Astrocyte (in vitro differentiated cells and primary cell): Measurements from ENCODE around the gene PALLD. TPM values are rescaled to one million over a fixed set of nuclear protein-coding genes. Genes with fewer than 3 reads are reported as not detected.

Experiments
- DNase-seq: peaks from one replicate; pipeline ENCODE4 v3.0.0-alpha.2; 2010; ENCODE audit warnings: low read depth
- FAIRE-seq: peaks from 2 replicates; lab custom pipeline; 2011; peaks lifted over from hg19 to GRCh38; lab: Jason Lieb, UNC
- H2AFZ ChIP-seq: 2 replicates; pipeline ENCODE4 v1.6.0; 2012; ENCODE audit warnings: low read depth, low read length, inconsistent platforms
- H3K27ac ChIP-seq: 2 replicates; pipeline ENCODE4 v1.5.1; 2011; ENCODE audit warnings: low read depth, low read length, inconsistent platforms
- H3K27me3 ChIP-seq: 2 replicates; pipeline ENCODE4 v1.6.0; 2011; ENCODE audit warnings: low read length, inconsistent platforms; ENCODE audit not compliant: insufficient read depth
- H3K36me3 ChIP-seq: 2 replicates; pipeline ENCODE4 v1.5.1; 2011; ENCODE audit warnings: low read length, inconsistent platforms; ENCODE audit not compliant: insufficient read depth
- H3K4me1 ChIP-seq: 2 replicates; pipeline ENCODE4 v1.5.1; 2011; ENCODE audit warnings: low read length, inconsistent platforms; ENCODE audit not compliant: insufficient read depth
- H3K4me2 ChIP-seq: 2 replicates; pipeline ENCODE4 v1.6.0; 2012; ENCODE audit warnings: low read length, inconsistent platforms
- H3K4me3 ChIP-seq: 2 replicates; pipeline ENCODE4 v1.5.1; 2011; ENCODE audit warnings: low read depth, mild to moderate bottlenecking, low read length, inconsistent platforms; ENCODE audit not compliant: insufficient read depth
- H3K79me2 ChIP-seq: 2 replicates; pipeline ENCODE4 v1.6.0; 2012; ENCODE audit warnings: mild to moderate bottlenecking, low read length, inconsistent platforms; ENCODE audit not compliant: insufficient read depth
- H3K9ac ChIP-seq: 2 replicates; pipeline ENCODE4 v1.6.0; 2012; ENCODE audit warnings: mild to moderate bottlenecking, low read length, inconsistent platforms
- H3K9me3 ChIP-seq: 2 replicates; pipeline ENCODE4 v1.5.1; 2012; ENCODE audit warnings: low read depth, mild to moderate bottlenecking, low read length, inconsistent platforms; ENCODE audit not compliant: insufficient read depth
- H4K20me1 ChIP-seq: 2 replicates; pipeline ENCODE4 v1.6.0; 2012; ENCODE audit warnings: low read length, inconsistent platforms; ENCODE audit not compliant: insufficient read depth
- H3K27ac Mint-ChIP-seq: one replicate; pipeline ENCODE4 v1.8.0; 2021; ENCODE audit warnings: mild to moderate bottlenecking, mixed read lengths; ENCODE audit not compliant: unreplicated experiment
- H3K27me3 Mint-ChIP-seq: one replicate; pipeline ENCODE4 v1.8.0; 2021; ENCODE audit warnings: low read depth, mixed read lengths; ENCODE audit not compliant: unreplicated experiment
- H3K36me3 Mint-ChIP-seq: one replicate; pipeline ENCODE4 v1.8.0; 2021; ENCODE audit warnings: low read depth, mixed read lengths; ENCODE audit not compliant: unreplicated experiment
- H3K4me1 Mint-ChIP-seq: one replicate; pipeline ENCODE4 v1.8.0; 2021; ENCODE audit warnings: low read depth, mixed read lengths; ENCODE audit not compliant: unreplicated experiment
- H3K4me3 Mint-ChIP-seq: one replicate; pipeline ENCODE4 v1.8.0; 2021; ENCODE audit warnings: mild to moderate bottlenecking, moderate library complexity, mixed read lengths; ENCODE audit not compliant: unreplicated experiment
- H3K9me3 Mint-ChIP-seq: one replicate; pipeline ENCODE4 v1.8.0; 2021; ENCODE audit warnings: mild to moderate bottlenecking, mixed read lengths; ENCODE audit not compliant: unreplicated experiment
- CTCF ChIP-seq: IDR thresholded peaks from 2 replicates; pipeline ENCODE4 v1.5.1; 2011; ENCODE audit warnings: low read depth, mild to moderate bottlenecking, inconsistent platforms, low read length, moderate library complexity; ENCODE audit not compliant: insufficient read depth
- EZH2 ChIP-seq: IDR thresholded peaks from 2 replicates; pipeline ENCODE4 v1.6.1; 2012; ENCODE audit warnings: mild to moderate bottlenecking, low read length, inconsistent platforms; ENCODE audit not compliant: insufficient read depth
- total RNA-seq: library from RNA; stranded (reverse); gene quantifications from 2 replicates; pipeline ENCODE4 v1.2.1, GENCODE V29; 2021

The PALLD gene
- total RNA-seq, 1 donor from 2014 or later, result 498 TPM

GRCh38 chr4:168541266-168541953, 44.6 kb downstream of the PALLD start:
- peak overlapping the region; percentile 72 for H3K9ac ChIP-seq
- DNase-seq (peak; percentile 65), FAIRE-seq (no peak)
- no peaks in the 10 kb centered on the region for H3K9me3 Mint-ChIP-seq
- H3K27me3 ChIP-seq, result no peaks in the 10 kb centered on the region
- TF ChIP-seq CTCF (no peak), EZH2 (no peak)
- H2AFZ ChIP-seq, result peak overlapping the region; percentile 1
- no peaks in the 10 kb centered on the region for H4K20me1 ChIP-seq
- peak overlapping the region; percentile 64 for H3K4me2 ChIP-seq
- no peaks in the 10 kb centered on the region for H3K79me2 ChIP-seq
- peak overlapping the region; percentile 80 for H3K27ac ChIP-seq
- H3K36me3 Mint-ChIP-seq, result no peaks in the 10 kb centered on the region
- no peaks in the 10 kb centered on the region for H3K36me3 ChIP-seq
- H3K4me3 Mint-ChIP-seq, result no peak overlapping the region
- H3K27ac Mint-ChIP-seq, result no peak overlapping the region
- peaks cover 23% of the 10 kb centered on the region for H3K4me1 ChIP-seq
- H3K9me3 ChIP-seq, result no peaks in the 10 kb centered on the region
- H3K4me3 ChIP-seq, result no peak overlapping the region
- peaks cover 28% of the 10 kb centered on the region for H3K4me1 Mint-ChIP-seq
- H3K27me3 Mint-ChIP-seq, result no peaks in the 10 kb centered on the region

GRCh38 chr4:168549143-168549542, 52.3 kb downstream of the PALLD start:
- H3K4me3 ChIP-seq, result no peak overlapping the region
- peaks cover 11% of the 10 kb centered on the region for H3K4me1 Mint-ChIP-seq
- no peak overlapping the region for H3K9ac ChIP-seq
- H3K27ac ChIP-seq, result peak overlapping the region; percentile 93
- no peak overlapping the region for H2AFZ ChIP-seq
- FAIRE-seq (no peak), DNase-seq (no peak)
- H3K4me2 ChIP-seq, result no peak overlapping the region
- H3K27ac Mint-ChIP-seq, result no peak overlapping the region
- H3K27me3 ChIP-seq, result no peaks in the 10 kb centered on the region
- no peaks in the 10 kb centered on the region for H3K79me2 ChIP-seq
- peaks cover 28% of the 10 kb centered on the region for H3K4me1 ChIP-seq
- no peak overlapping the region for H3K4me3 Mint-ChIP-seq
- H3K27me3 Mint-ChIP-seq, result no peaks in the 10 kb centered on the region
- H4K20me1 ChIP-seq, result no peaks in the 10 kb centered on the region
- no peak for TF ChIP-seq CTCF
- no peak for TF ChIP-seq EZH2
- H3K9me3 Mint-ChIP-seq, result no peaks in the 10 kb centered on the region
- H3K36me3 Mint-ChIP-seq, result no peaks in the 10 kb centered on the region
- H3K9me3 ChIP-seq, result no peaks in the 10 kb centered on the region
- H3K36me3 ChIP-seq, result no peaks in the 10 kb centered on the region
